ENCODE results near the gene COG6. TPM values are rescaled to one million over a fixed set of nuclear protein-coding genes. Genes with fewer than 3 reads are reported as not detected.

COG6 gene
- total and polyA plus RNA-seq, 2 of the 8 experiments (the other 6 are each of a cell fraction or from before 2014, with no cell fraction given), result 8.8 to 22.3 TPM

DNA sequence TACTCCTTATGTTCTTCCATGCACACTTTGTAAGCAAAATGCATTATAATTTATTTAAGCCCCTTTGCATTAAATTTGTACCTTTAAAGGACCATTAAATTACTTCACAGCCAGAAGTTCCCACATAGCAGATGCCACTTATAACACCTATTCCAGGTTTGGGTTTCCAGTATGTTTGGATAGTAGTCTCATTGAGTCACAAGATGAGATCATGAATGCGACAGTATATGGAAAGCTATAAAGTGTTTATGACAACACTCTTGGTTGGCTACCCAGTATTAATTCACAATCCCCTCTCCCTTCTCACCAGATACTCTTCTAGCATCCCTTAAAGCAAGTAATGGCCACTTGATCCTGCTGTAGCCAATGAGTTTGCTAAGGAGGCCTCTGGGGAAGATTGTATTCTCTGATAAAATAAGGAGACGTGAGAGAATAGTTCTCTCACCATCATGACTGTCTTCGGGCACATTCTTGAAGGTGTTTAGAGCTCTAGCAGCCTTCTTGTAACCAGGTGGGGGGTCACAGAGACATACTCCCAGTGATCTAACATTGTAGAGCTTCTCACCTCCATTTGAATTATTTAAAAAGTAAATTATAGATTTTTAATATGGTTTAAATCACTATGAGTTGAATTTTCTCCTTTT lies 49.7 kb upstream of the COG6 start:
- Histone ChIP-seq H3K79me1 (ENCODE audit: low read depth, low read length) (no peaks in the 10 kb centered on the region), H3K4me3 (ENCODE audit: extremely low read depth in 1 of 4, insufficient read depth in 2 of 4, low read depth in 3 of 4, low read length in 4 of 4) (no peak overlapping the region), H3K36me3 (ENCODE audit: control insufficient read depth in 2 of 4, insufficient read depth in 4 of 4, low read length in 3 of 4) (no peaks in the 10 kb centered on the region), H4K20me1 (replicated peaks in 1 of 2; ENCODE audit: control insufficient read depth in 1 of 2, insufficient read depth in 2 of 2, low read length in 2 of 2) (no peaks in the 10 kb centered on the region), H3K79me2 (ENCODE audit: control insufficient read depth in 1 of 2, insufficient read depth in 2 of 2, low read length in 2 of 2) (no peaks in the 10 kb centered on the region), H2BK15ac (ENCODE audit: low read length) (no peak overlapping the region), H4K5ac (ENCODE audit: insufficient read length, low read depth, low read length) (no peak overlapping the region), H2AK5ac (ENCODE audit: low read depth, low read length) (no peak overlapping the region), H2BK12ac (ENCODE audit: low read depth, low read length) (no peak overlapping the region), H4K8ac (ENCODE audit: extremely low read depth, insufficient read depth, low read length) (no peak overlapping the region), H3K14ac (ENCODE audit: insufficient read length) (no peak overlapping the region), H3K27me3 (replicated peaks in 1 of 4; ENCODE audit: control insufficient read depth in 3 of 4, extremely low read depth in 1 of 4, insufficient read depth in 3 of 4, low read length in 3 of 4) (peaks cover 0 to 8% (median 4%) of the 10 kb centered on the region in 4 experiments; a peak in 2 of 7 replicates), H4K91ac (replicated peaks; ENCODE audit: insufficient read length, low read length) (no peak overlapping the region), H2BK20ac (ENCODE audit: low read length) (no peak overlapping the region), H3K4me2 (ENCODE audit: insufficient read depth in 1 of 2, low read depth in 2 of 2, low read length in 2 of 2) (no peak overlapping the region), H3K23me2 (ENCODE audit: low read depth, low read length) (peaks cover 7% of the 10 kb centered on the region), H3K27ac (ENCODE audit: low read depth, low read length) (no peak overlapping the region), H3K23ac (ENCODE audit: insufficient read length) (no peak overlapping the region), H3K9me3 (ENCODE audit: insufficient read depth in 2 of 2, low read depth in 1 of 2, low read length in 1 of 2) (no peaks in the 10 kb centered on the region), H3K18ac (ENCODE audit: extremely low read depth, low read length) (no peak overlapping the region), H3K9ac (replicated peaks in 1 of 4; ENCODE audit: extremely low read depth in 1 of 4, low read depth in 3 of 4, low read length in 3 of 4) (no peak overlapping the region), H3K4ac (replicated peaks; ENCODE audit: insufficient read length, low read depth, low read length) (no peak overlapping the region), H3K4me1 (replicated peaks in 1 of 4; ENCODE audit: control insufficient read depth in 3 of 4, insufficient read depth in 4 of 4, low read length in 3 of 4) (peaks cover 0 to 6% (median 2%) of the 10 kb centered on the region in 4 experiments; a peak in 2 of 7 replicates), H2BK120ac (replicated peaks; ENCODE audit: low read depth, low read length) (no peak overlapping the region), H2AFZ (ENCODE audit: low read length) (no peak overlapping the region), H2BK5ac (ENCODE audit: low read depth, low read length) (no peak overlapping the region), H3K56ac (replicated peaks; ENCODE audit: insufficient read length, low read depth, low read length) (no peak overlapping the region)
- FAIRE-seq, result no peak
- CTCF ChIA-PET (ENCODE audit: partially characterized antibody), result interaction anchor here (0.6 to 3.7 kb wide), 7 partner anchors 10 to 304 kb away, joined by 3 to 23 read pairs (median 5); no protein-coding TSS in a partner anchor
- no peak for DNase-seq (ENCODE audit: low read depth in 1 of 2, low spot score in 2 of 2)
- POLR2A ChIA-PET (ENCODE audit: partially characterized antibody), result no interaction called here
- 94% methylated on average over 3 of the region's 3 CpGs; no CpG with 5 or more reads in 1 of the 2 experiments for WGBS, 2 experiments (ENCODE audit: extremely low coverage in 1 of 2, insufficient coverage in 1 of 2, insufficient read length in 1 of 2, insufficient replicate concordance in 2 of 2, low coverage in 1 of 2, low lambda C conversion rate in 2 of 2, missing lambda C conversion rate in 1 of 2)
- TF ChIP-seq TBP (IDR thresholded peaks at IDR 0.05; ENCODE audit: low read depth, low read length) (no peak), JUND (IDR thresholded peaks at IDR 0.05; ENCODE audit: low read length) (no peak), TEAD4 (IDR thresholded peaks at IDR 0.05; ENCODE audit: low read depth, low read length) (no peak), CHD1 (IDR thresholded peaks at IDR 0.05; ENCODE audit: low read depth, low read length) (no peak), EZH2 (IDR thresholded peaks at IDR 0.05; ENCODE audit: low read depth, low read length, severe bottlenecking) (no peak), CTBP2 (IDR thresholded peaks at IDR 0.05; ENCODE audit: borderline replicate concordance, insufficient read depth, insufficient read length, low read length) (no peak), ZNF274 (IDR thresholded peaks at IDR 0.05; ENCODE audit: borderline replicate concordance, extremely low read depth, low read length) (no peak), CREB1 (IDR thresholded peaks at IDR 0.05) (no peak), GABPA (IDR thresholded peaks at IDR 0.05; ENCODE audit: borderline replicate concordance, insufficient read depth, low read length) (no peak), YY1 (IDR thresholded peaks at IDR 0.05; ENCODE audit: low read depth, low read length) (no peak), KDM1A (IDR thresholded peaks at IDR 0.05; ENCODE audit: borderline replicate concordance, low read length) (no peak), FOSL1 (IDR thresholded peaks at IDR 0.05; ENCODE audit: insufficient read depth, low read depth, low read length) (no peak), NANOG (IDR thresholded peaks at IDR 0.05; ENCODE audit: insufficient read depth, low read depth, low read length, poor library complexity, severe bottlenecking) (no peak), BRCA1 (IDR thresholded peaks at IDR 0.05; ENCODE audit: low read depth, low read length) (no peak)
